K562 (cell line): ENCODE measurements around the gene DOCK4. TPM values are rescaled to one million over a fixed set of nuclear protein-coding genes. Genes with fewer than 3 reads are reported as not detected.
A peak's percentile ranks its signal among the peaks of the same experiment; 100 is the strongest.

Experiments
- ARID2 ChIP-seq: fragments of 450-650 bp; IDR thresholded peaks from 2 replicates; pipeline ENCODE4 v1.6.1; 2017; ENCODE audit warnings: antibody characterized with exemption, mild to moderate bottlenecking
- CTCF ChIP-seq, 3 experiments: IDR thresholded peaks in 2 of 3; conservative IDR thresholded peaks in 1 of 3; 2 replicates each; pipeline ENCODE4 v1.5.1; 2011 to 2012; ENCODE audit warnings: low read length in 3 of 3, mild to moderate bottlenecking in 3 of 3, control low read depth in 2 of 3, improper control_type of control experiment in 1 of 3, inconsistent platforms in 1 of 3, low read depth in 1 of 3, mixed read lengths in 1 of 3, moderate library complexity in 1 of 3; ENCODE audit not compliant: insufficient read depth in 2 of 3
- CXXC5 ChIP-seq: fragments of 250-450 bp; sonication (Bioruptor Pico); IDR thresholded peaks from 2 replicates; pipeline ENCODE4 v1.8.0; 2022; ENCODE audit warnings: inconsistent platforms, mild to moderate bottlenecking, moderate library complexity
- DMBX1 ChIP-seq: fragments of 250-450 bp; sonication (Bioruptor Pico); IDR thresholded peaks from 2 replicates; pipeline ENCODE4 v1.8.0; 2022; ENCODE audit warnings: inconsistent platforms, mild to moderate bottlenecking, moderate library complexity, borderline replicate concordance
- GATA2 ChIP-seq: sonication (generic); formaldehyde crosslinking; IDR thresholded peaks from 2 replicates; pipeline ENCODE4 v1.4.0; 2020; ENCODE audit warnings: mild to moderate bottlenecking, missing genetic modification reagents
- HSF4 ChIP-seq: fragments of 250-450 bp; sonication (Bioruptor Pico); IDR thresholded peaks from 2 replicates; pipeline ENCODE4 v2.1.2; 2022; ENCODE audit warnings: mild to moderate bottlenecking, moderate library complexity, borderline replicate concordance
- JUND ChIP-seq, 2 experiments: IDR thresholded peaks; 2 replicates in 1 of 2; 3 replicates in 1 of 2; pipeline ENCODE4 v1.6.1; 2011; ENCODE audit warnings: borderline replicate concordance in 2 of 2, low read depth in 2 of 2, low read length in 2 of 2, improper control_type of control experiment in 1 of 2, missing biosample characterization in 1 of 2, missing genetic modification characterization in 1 of 2, missing genetic modification reagents in 1 of 2
- MECOM ChIP-seq: fragments of 250-450 bp; sonication (Bioruptor Pico); IDR thresholded peaks from 2 replicates; pipeline ENCODE4 v1.8.0; 2022; ENCODE audit warnings: inconsistent platforms
- RB1 ChIP-seq: fragments of 450-650 bp; IDR thresholded peaks from 2 replicates; pipeline ENCODE4 v1.6.1; 2017; ENCODE audit warnings: low read depth, mild to moderate bottlenecking
- SMC3 ChIP-seq: conservative IDR thresholded peaks from 2 replicates; pipeline ENCODE4 v1.6.1; 2011; ENCODE audit warnings: low read depth, low read length, improper control_type of control experiment; ENCODE audit not compliant: insufficient read depth
- TCF3 ChIP-seq: sonication (generic); formaldehyde crosslinking; IDR thresholded peaks from 2 replicates; pipeline ENCODE4 v1.4.0; 2020; ENCODE audit warnings: mild to moderate bottlenecking, missing genetic modification reagents
- TEAD4 ChIP-seq, 2 experiments: sonication (generic) in 1 of 2; formaldehyde crosslinking in 1 of 2; IDR thresholded peaks; 2 replicates each; pipeline versions ENCODE4 v1.6.1 to v1.8.0; 2012 to 2022; ENCODE audit warnings: borderline replicate concordance in 1 of 2, inconsistent platforms in 1 of 2, low read length in 1 of 2, mild to moderate bottlenecking in 1 of 2, missing genetic modification reagents in 1 of 2
- ZNF384 ChIP-seq: IDR thresholded peaks from 2 replicates; pipeline ENCODE4 v1.6.1; 2012; ENCODE audit warnings: low read depth, low read length, improper control_type of control experiment
- polyA plus RNA-seq, 8 experiments: library from polyadenylated mRNA; depleted of rRNA in 4 of 8; stranded (reverse) in 5 of 8; unstranded in 3 of 8; fragments of >200 nt; fragmentation: Nextera tagmentation in 2 of 8; fragmentation: Illumina TruSeq in 1 of 8; extraction: Ambion mirVana in 2 of 8; extraction: Trizol in 1 of 8; gene quantifications; 2 replicates each; pipeline versions ENCODE4 v1.2.1 to v1.2.3, GENCODE V29; 2011 to 2014; ENCODE audit warnings: inconsistent platforms in 1 of 8, missing spikeins in 1 of 8
- total RNA-seq, 7 experiments: library from RNA; depleted of rRNA in 6 of 7; stranded (reverse); fragments of >200 nt in 6 of 7; fragmentation: Illumina TruSeq in 2 of 7; extraction: Trizol in 2 of 7; gene quantifications; 2 replicates each; pipeline versions ENCODE4 v1.2.1 to v1.2.3, GENCODE V29; 2011 to 2021; ENCODE audit warnings: low replicate concordance in 1 of 7
- TF ChIP-seq, protein P1 (sequence below): fragments of 450-650 bp; formaldehyde crosslinking; IDR thresholded peaks from 2 replicates; pipeline ENCODE4 v1.4.0; 2020; ENCODE audit warnings: mild to moderate bottlenecking, moderate library complexity

DOCK4 gene
- total and polyA plus RNA-seq, 9 of the 15 experiments (the other 6 are each of a cell fraction or from before 2014, with no cell fraction given), result 0.42 to 5.7 (median 2.3) TPM

GRCh38 chr7:111730476-111731300 lies 475.5 kb downstream of the DOCK4 start (continued):
- TF ChIP-seq CTCF (IDR thresholded peaks at IDR 0.05 in 2 of 3, conservative IDR thresholded peaks at IDR 0.05 in 1 of 3; ENCODE audit: insufficient read depth in 2 of 3, low read depth in 1 of 3, low read length in 3 of 3), result peak; percentile 82 to 93 (median 89)
- peak; percentile 82 for TF ChIP-seq ARID2
- 0 out of 2 replicates have a peak, but pooled peaks have one; percentile 5 for TF ChIP-seq TCF3 (CRISPR knock-in tag)
- 0 out of 2 replicates have a peak, but pooled peaks have one; percentile 18 for TF ChIP-seq HSF4 (CRISPR knock-in tag)
- TF ChIP-seq TEAD4 (IDR thresholded peaks at IDR 0.05; ENCODE audit: low read length), result peak; percentile 28; the same call in 1 of the 2 replicates
- no peak for TF ChIP-seq TEAD4 (CRISPR knock-in tag; IDR thresholded peaks at IDR 0.05; ENCODE audit: borderline replicate concordance)
- peak; percentile 60 for TF ChIP-seq GATA2 (CRISPR knock-in tag)
- TF ChIP-seq JUND (IDR thresholded peaks at IDR 0.05; ENCODE audit: borderline replicate concordance, low read depth, low read length), result peak; percentile 37; the same call in 1 of the 2 replicates
- TF ChIP-seq JUND (tag; IDR thresholded peaks at IDR 0.05; ENCODE audit: borderline replicate concordance, low read depth, low read length), result no peak
- 0 out of 2 replicates have a peak, but pooled peaks have one; percentile 34 for TF ChIP-seq DMBX1 (CRISPR knock-in tag)
- TF ChIP-seq RB1, result peak; percentile 41; the same call in 1 of the 2 replicates
- peak; percentile 83 for TF ChIP-seq SMC3
- TF ChIP-seq ZNF384, result peak; percentile 93
- peak; percentile 40 for TF ChIP-seq CXXC5 (CRISPR knock-in tag)
- TF ChIP-seq, protein P1, sequence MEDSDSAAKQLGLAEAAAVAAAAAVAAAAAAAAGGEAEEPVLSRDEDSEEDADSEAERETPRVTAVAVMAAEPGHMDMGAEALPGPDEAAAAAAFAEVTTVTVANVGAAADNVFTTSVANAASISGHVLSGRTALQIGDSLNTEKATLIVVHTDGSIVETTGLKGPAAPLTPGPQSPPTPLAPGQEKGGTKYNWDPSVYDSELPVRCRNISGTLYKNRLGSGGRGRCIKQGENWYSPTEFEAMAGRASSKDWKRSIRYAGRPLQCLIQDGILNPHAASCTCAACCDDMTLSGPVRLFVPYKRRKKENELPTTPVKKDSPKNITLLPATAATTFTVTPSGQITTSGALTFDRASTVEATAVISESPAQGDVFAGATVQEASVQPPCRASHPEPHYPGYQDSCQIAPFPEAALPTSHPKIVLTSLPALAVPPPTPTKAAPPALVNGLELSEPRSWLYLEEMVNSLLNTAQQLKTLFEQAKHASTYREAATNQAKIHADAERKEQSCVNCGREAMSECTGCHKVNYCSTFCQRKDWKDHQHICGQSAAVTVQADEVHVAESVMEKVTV (CRISPR knock-in tag), result peak; percentile 74
- 0 out of 2 replicates have a peak, but pooled peaks have one; percentile 50 for TF ChIP-seq MECOM (CRISPR knock-in tag)
